K562 (cell line): ENCODE data around the gene CCND3. TPM values are rescaled to one million over a fixed set of nuclear protein-coding genes. Genes with fewer than 3 reads are reported as not detected.

Experiments used
- ELF2 ChIP-seq: fragments of 250-450 bp; sonication (Bioruptor Pico); IDR thresholded peaks from 2 replicates; pipeline ENCODE4 v1.5.0; 2021; ENCODE audit warnings: mild to moderate bottlenecking
- HDAC1 ChIP-seq, 2 experiments: fragments of 450-650 bp; IDR thresholded peaks; 2 replicates each; pipeline ENCODE4 v1.6.1; 2016 to 2017; ENCODE audit warnings: inconsistent platforms in 1 of 2, mild to moderate bottlenecking in 1 of 2, moderate library complexity in 1 of 2
- MAFF ChIP-seq: IDR thresholded peaks from 2 replicates; pipeline ENCODE4 v1.6.1; 2012; ENCODE audit warnings: low read length, improper control_type of control experiment
- NRF1 ChIP-seq, 2 experiments: fragments of 450-650 bp; IDR thresholded peaks in 1 of 2; conservative IDR thresholded peaks in 1 of 2; 2 replicates each; pipeline ENCODE4 v1.6.1; 2014; ENCODE audit warnings: mild to moderate bottlenecking in 2 of 2
- POLR2A ChIP-seq: fragments of 450-650 bp; conservative IDR thresholded peaks from 2 replicates; pipeline ENCODE4 v1.6.1; 2016
- SMARCA5 ChIP-seq: fragments of 450-650 bp; IDR thresholded peaks from 2 replicates; pipeline ENCODE4 v1.6.1; 2016
- TEAD1 ChIP-seq, 2 experiments: fragments of 450-650 bp in 1 of 2; sonication (generic) in 1 of 2; formaldehyde crosslinking; IDR thresholded peaks; 2 replicates each; pipeline versions ENCODE4 v1.4.0 to v1.8.0; 2020 to 2022; ENCODE audit warnings: mild to moderate bottlenecking in 2 of 2, missing genetic modification reagents in 1 of 2
- ZBTB7A ChIP-seq: IDR thresholded peaks from 2 replicates; pipeline ENCODE4 v1.6.1; 2011; ENCODE audit warnings: low read depth, mild to moderate bottlenecking, low read length, moderate library complexity, borderline replicate concordance; ENCODE audit not compliant: control insufficient read depth
- polyA plus RNA-seq, 8 experiments: library from polyadenylated mRNA; depleted of rRNA in 4 of 8; stranded (reverse) in 5 of 8; unstranded in 3 of 8; fragments of >200 nt; fragmentation: Nextera tagmentation in 2 of 8; fragmentation: Illumina TruSeq in 1 of 8; extraction: Ambion mirVana in 2 of 8; extraction: Trizol in 1 of 8; gene quantifications; 2 replicates each; pipeline versions ENCODE4 v1.2.1 to v1.2.3, GENCODE V29; 2011 to 2014; ENCODE audit warnings: inconsistent platforms in 1 of 8, missing spikeins in 1 of 8
- total RNA-seq, 7 experiments: library from RNA; depleted of rRNA in 6 of 7; stranded (reverse); fragments of >200 nt in 6 of 7; fragmentation: Illumina TruSeq in 2 of 7; extraction: Trizol in 2 of 7; gene quantifications; 2 replicates each; pipeline versions ENCODE4 v1.2.1 to v1.2.3, GENCODE V29; 2011 to 2021; ENCODE audit warnings: low replicate concordance in 1 of 7
- TF ChIP-seq, protein P1 (sequence below), 2 experiments: fragments of 450-650 bp; formaldehyde crosslinking in 1 of 2; IDR thresholded peaks; 2 replicates each; pipeline versions ENCODE4 v1.4.0 to v1.6.1; 2014 to 2020; ENCODE audit warnings: mild to moderate bottlenecking in 2 of 2, borderline replicate concordance in 1 of 2, low read depth in 1 of 2
- TF ChIP-seq, protein P2 (sequence below): fragments of 450-650 bp; IDR thresholded peaks from 2 replicates; pipeline ENCODE4 v1.6.1; 2016; ENCODE audit warnings: antibody characterized with exemption
- TF ChIP-seq, protein P3 (sequence below): fragments of 250-450 bp; sonication (Bioruptor Pico); IDR thresholded peaks from 2 replicates; pipeline ENCODE4 v1.4.0; 2020; ENCODE audit warnings: borderline replicate concordance

Gene CCND3
- total and polyA plus RNA-seq, 9 of the 15 experiments (the other 6 are each of a cell fraction or from before 2014, with no cell fraction given): 21.5 to 204 (median 97.4) TPM

DNA sequence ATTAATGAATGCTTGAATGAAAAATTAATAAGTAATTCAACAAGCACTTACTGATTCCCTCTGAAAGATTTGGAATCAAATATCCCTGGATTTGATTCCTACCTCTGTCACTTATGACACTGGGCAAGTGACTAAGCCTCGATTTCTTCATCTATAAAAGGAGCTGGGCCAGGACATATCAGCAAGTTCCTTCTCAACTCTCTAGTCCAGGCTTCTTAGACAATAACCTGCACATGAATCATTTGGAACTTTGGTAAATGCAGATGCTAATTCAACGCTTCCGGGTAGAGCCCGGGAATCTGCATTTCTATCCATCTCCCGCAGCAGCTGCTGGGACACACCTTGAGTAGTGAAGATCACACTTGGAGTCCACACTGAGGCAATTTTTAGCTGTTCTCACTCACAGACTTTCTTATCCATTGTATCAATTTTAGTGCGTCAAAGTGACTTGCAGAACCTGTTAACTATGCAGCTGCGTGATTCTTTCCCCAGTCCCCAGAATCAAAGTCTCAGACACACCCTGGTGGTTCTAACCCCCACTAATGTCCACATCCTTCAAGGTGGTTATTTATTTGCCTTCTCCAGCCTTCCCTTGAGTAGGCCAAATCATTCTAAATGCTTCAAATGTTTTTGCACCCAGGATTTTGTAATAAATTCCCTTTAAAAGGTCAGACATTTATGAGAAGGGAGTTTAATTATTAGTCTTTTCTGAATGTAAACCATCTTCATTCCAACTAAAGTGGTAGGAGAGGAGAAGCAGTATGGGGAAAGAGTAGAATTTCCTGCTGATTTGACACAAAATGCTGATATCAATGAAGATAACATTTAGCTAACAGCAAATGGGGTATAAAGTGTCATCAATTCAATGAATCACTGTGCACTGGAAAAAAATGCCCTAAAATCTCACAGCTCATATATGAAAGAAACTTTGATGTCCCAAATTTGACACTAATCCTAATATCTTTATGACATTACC, 26.0 kb upstream of the CCND3 start (continued):
- TF ChIP-seq, protein P1, sequence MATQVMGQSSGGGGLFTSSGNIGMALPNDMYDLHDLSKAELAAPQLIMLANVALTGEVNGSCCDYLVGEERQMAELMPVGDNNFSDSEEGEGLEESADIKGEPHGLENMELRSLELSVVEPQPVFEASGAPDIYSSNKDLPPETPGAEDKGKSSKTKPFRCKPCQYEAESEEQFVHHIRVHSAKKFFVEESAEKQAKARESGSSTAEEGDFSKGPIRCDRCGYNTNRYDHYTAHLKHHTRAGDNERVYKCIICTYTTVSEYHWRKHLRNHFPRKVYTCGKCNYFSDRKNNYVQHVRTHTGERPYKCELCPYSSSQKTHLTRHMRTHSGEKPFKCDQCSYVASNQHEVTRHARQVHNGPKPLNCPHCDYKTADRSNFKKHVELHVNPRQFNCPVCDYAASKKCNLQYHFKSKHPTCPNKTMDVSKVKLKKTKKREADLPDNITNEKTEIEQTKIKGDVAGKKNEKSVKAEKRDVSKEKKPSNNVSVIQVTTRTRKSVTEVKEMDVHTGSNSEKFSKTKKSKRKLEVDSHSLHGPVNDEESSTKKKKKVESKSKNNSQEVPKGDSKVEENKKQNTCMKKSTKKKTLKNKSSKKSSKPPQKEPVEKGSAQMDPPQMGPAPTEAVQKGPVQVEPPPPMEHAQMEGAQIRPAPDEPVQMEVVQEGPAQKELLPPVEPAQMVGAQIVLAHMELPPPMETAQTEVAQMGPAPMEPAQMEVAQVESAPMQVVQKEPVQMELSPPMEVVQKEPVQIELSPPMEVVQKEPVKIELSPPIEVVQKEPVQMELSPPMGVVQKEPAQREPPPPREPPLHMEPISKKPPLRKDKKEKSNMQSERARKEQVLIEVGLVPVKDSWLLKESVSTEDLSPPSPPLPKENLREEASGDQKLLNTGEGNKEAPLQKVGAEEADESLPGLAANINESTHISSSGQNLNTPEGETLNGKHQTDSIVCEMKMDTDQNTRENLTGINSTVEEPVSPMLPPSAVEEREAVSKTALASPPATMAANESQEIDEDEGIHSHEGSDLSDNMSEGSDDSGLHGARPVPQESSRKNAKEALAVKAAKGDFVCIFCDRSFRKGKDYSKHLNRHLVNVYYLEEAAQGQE (IDR thresholded peaks at IDR 0.05; ENCODE audit: borderline replicate concordance): peak; percentile 20; the same call in 1 of the 2 replicates
- TF ChIP-seq, protein P1 (CRISPR knock-in tag; IDR thresholded peaks at IDR 0.05; ENCODE audit: low read depth): no peak
- peak; percentile 31; the same call in 1 of the 2 replicates for TF ChIP-seq POLR2A
- TF ChIP-seq ELF2 (CRISPR knock-in tag): peak; percentile 89
- peak; percentile 58; the same call in 1 of the 2 replicates for TF ChIP-seq SMARCA5
- peak; percentile 58 for TF ChIP-seq MAFF
- TF ChIP-seq HDAC1 (IDR thresholded peaks at IDR 0.05): peak in 1 of 2 experiments; percentile 54; a peak in 2 of 4 replicates
- TF ChIP-seq TEAD1 (CRISPR knock-in tag; IDR thresholded peaks at IDR 0.05): peak in 1 of 2 experiments; percentile 36; a peak in 1 of 4 replicates
- TF ChIP-seq, protein P2, sequence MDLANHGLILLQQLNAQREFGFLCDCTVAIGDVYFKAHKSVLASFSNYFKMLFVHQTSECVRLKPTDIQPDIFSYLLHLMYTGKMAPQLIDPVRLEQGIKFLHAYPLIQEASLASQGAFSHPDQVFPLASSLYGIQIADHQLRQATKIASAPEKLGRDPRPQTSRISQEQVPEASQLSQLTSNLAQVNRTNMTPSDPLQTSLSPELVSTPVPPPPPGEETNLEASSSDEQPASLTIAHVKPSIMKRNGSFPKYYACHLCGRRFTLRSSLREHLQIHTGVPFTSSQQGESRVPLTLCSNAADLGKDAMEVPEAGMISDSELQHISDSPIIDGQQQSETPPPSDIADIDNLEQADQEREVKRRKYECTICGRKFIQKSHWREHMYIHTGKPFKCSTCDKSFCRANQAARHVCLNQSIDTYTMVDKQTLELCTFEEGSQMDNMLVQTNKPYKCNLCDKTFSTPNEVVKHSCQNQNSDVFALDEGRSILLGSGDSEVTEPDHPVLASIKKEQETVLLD: peak; percentile 42; the same call in 1 of the 2 replicates
- TF ChIP-seq ZBTB7A: no peak
- TF ChIP-seq, protein P3, sequence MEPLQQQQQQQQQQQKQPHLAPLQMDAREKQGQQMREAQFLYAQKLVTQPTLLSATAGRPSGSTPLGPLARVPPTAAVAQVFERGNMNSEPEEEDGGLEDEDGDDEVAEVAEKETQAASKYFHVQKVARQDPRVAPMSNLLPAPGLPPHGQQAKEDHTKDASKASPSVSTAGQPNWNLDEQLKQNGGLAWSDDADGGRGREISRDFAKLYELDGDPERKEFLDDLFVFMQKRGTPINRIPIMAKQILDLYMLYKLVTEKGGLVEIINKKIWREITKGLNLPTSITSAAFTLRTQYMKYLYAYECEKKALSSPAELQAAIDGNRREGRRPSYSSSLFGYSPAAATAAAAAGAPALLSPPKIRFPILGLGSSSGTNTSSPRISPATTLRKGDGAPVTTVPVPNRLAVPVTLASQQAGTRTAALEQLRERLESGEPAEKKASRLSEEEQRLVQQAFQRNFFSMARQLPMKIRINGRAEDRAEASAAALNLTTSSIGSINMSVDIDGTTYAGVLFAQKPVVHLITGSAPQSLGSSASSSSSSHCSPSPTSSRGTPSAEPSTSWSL (CRISPR knock-in tag): no peak
- 0 out of 4 replicates have a peak, but pooled peaks of 1 of the 2 experiments have one; percentile 33 for TF ChIP-seq NRF1 (conservative IDR thresholded peaks at IDR 0.05 in 1 of 2, IDR thresholded peaks at IDR 0.05 in 1 of 2)
